Keratinocyte (primary cell): Measurements from ENCODE around the gene ATP8A2. TPM values are rescaled to one million over a fixed set of nuclear protein-coding genes. Genes with fewer than 3 reads are reported as not detected.
"Not testable (repeated sequence)": the region's sequence is repeated elsewhere in the genome, so short reads cannot be mapped to it uniquely, and the experiment has no call there.

Experiments
- DNase-seq: peaks from one replicate; pipeline ENCODE4 v3.0.0-alpha.2; 2011; ENCODE audit warnings: low read depth, missing footprints, low spot score
- FAIRE-seq: peaks from 2 replicates; lab custom pipeline; 2011; peaks lifted over from hg19 to GRCh38; lab: Jason Lieb, UNC
- H2AFZ ChIP-seq: 2 replicates; pipeline ENCODE4 v1.6.0; 2012; ENCODE audit warnings: low read length, control low read depth, inconsistent platforms; ENCODE audit not compliant: control insufficient read depth
- H3K27ac ChIP-seq: 2 replicates; pipeline ENCODE4 v1.5.1; 2011; ENCODE audit warnings: low read length; ENCODE audit not compliant: control insufficient read depth, insufficient read depth
- H3K27me3 ChIP-seq: 3 replicates; pipeline ENCODE4 v1.6.0; 2011; ENCODE audit warnings: low read length; ENCODE audit not compliant: control insufficient read depth, insufficient read depth; ENCODE audit errors: extremely low read depth
- H3K36me3 ChIP-seq, 2 experiments: 2 replicates in 1 of 2; 3 replicates in 1 of 2; pipeline ENCODE4 v1.5.1; 2011; ENCODE audit warnings: low read length in 2 of 2, mild to moderate bottlenecking in 1 of 2; ENCODE audit not compliant: control insufficient read depth in 2 of 2, insufficient read depth in 2 of 2; ENCODE audit errors: extremely low read depth in 1 of 2
- H3K4me1 ChIP-seq: 3 replicates; pipeline ENCODE4 v1.5.1; 2011; ENCODE audit warnings: low read length; ENCODE audit not compliant: control insufficient read depth, insufficient read depth; ENCODE audit errors: extremely low read depth
- H3K4me2 ChIP-seq: 3 replicates; pipeline ENCODE4 v1.6.0; 2011; ENCODE audit warnings: low read depth, low read length; ENCODE audit not compliant: control insufficient read depth, insufficient read depth; ENCODE audit errors: extremely low read depth
- H3K4me3 ChIP-seq, 3 experiments: fragments of 200-600 bp in 1 of 3; sonication (generic) in 1 of 3; 2 replicates in 2 of 3; 3 replicates in 1 of 3; pipeline ENCODE4 v1.5.1; 2011 to 2016; ENCODE audit warnings: low read length in 3 of 3, mild to moderate bottlenecking in 3 of 3, control low read depth in 2 of 3, inconsistent platforms in 1 of 3, low read depth in 1 of 3, mixed read lengths in 1 of 3, mixed run types in 1 of 3, moderate library complexity in 1 of 3; ENCODE audit not compliant: control insufficient read depth in 2 of 3, insufficient read depth in 2 of 3; ENCODE audit errors: extremely low read depth in 1 of 3
- H3K79me2 ChIP-seq: 2 replicates; pipeline ENCODE4 v1.6.0; 2012; ENCODE audit warnings: low read length; ENCODE audit not compliant: control insufficient read depth, insufficient read depth
- H3K9ac ChIP-seq: 3 replicates; pipeline ENCODE4 v1.6.0; 2011; ENCODE audit warnings: low read length; ENCODE audit not compliant: control insufficient read depth, insufficient read depth; ENCODE audit errors: extremely low read depth
- H3K9me1 ChIP-seq: 3 replicates; pipeline ENCODE4 v1.6.0; 2011; ENCODE audit warnings: low read length; ENCODE audit not compliant: control insufficient read depth, insufficient read depth; ENCODE audit errors: extremely low read depth
- H3K9me3 ChIP-seq: 2 replicates; pipeline ENCODE4 v1.5.1; 2012; ENCODE audit warnings: low read depth, low read length; ENCODE audit not compliant: control insufficient read depth
- H4K20me1 ChIP-seq: 3 replicates; pipeline ENCODE4 v1.6.0; 2011; ENCODE audit warnings: low read length; ENCODE audit not compliant: control insufficient read depth, insufficient read depth; ENCODE audit errors: extremely low read depth
- CTCF ChIP-seq, 3 experiments: IDR thresholded peaks in 1 of 3; conservative IDR thresholded peaks in 1 of 3; optimal IDR thresholded peaks in 1 of 3; 2 replicates in 2 of 3; 3 replicates in 1 of 3; pipeline versions ENCODE3 to v1.5.1; 2011; ENCODE audit warnings: low read length in 3 of 3, mild to moderate bottlenecking in 3 of 3, moderate library complexity in 2 of 3, control low read depth in 1 of 3, inconsistent platforms in 1 of 3; ENCODE audit not compliant: insufficient read depth in 2 of 3; ENCODE audit errors: extremely low read depth in 1 of 3
- EZH2 ChIP-seq: IDR thresholded peaks from one replicate; pipeline ENCODE4 v1.6.1; 2012; ENCODE audit warnings: inconsistent platforms, mild to moderate bottlenecking, low read length, moderate library complexity
- dilution Hi-C: fragments of 300-500 bp; cut with MboI; formaldehyde crosslinking; loops from one replicate; pipeline ENCODE4 v1.7.0; 2020; ENCODE audit warnings: low sequenced_read_pairs; ENCODE audit not compliant: extremely low pct_ligation_motif_present
- polyA plus RNA-seq, 5 experiments: library from polyadenylated mRNA; depleted of rRNA in 3 of 5; stranded (reverse) in 3 of 5; stranded (forward) in 1 of 5; unstranded in 1 of 5; fragments of >200 nt; gene quantifications; 1 replicate in 1 of 5; 2 replicates in 3 of 5; 3 replicates in 1 of 5; pipeline versions ENCODE4 v1.2.1 to v1.2.3, GENCODE V29; 2011 to 2012; ENCODE audit warnings: missing spikeins in 2 of 5, low read depth in 1 of 5, low replicate concordance in 1 of 5

The ATP8A2 gene
- polyA plus RNA-seq, 1 donor (not counting 4 experiments of a cell fraction or from before 2014, with no cell fraction given), result 0.16 TPM

GRCh38 chr13:25951831-25952230, 580.1 kb downstream of the ATP8A2 start:
- no peak overlapping the region for H3K4me3 ChIP-seq
- no peaks in the 10 kb centered on the region for H3K4me1 ChIP-seq
- H3K4me2 ChIP-seq, result no peak overlapping the region
- H3K27ac ChIP-seq, result no peak overlapping the region
- H3K27me3 ChIP-seq, result no peaks in the 10 kb centered on the region
- H4K20me1 ChIP-seq, result no peaks in the 10 kb centered on the region
- no peaks in the 10 kb centered on the region for H3K9me1 ChIP-seq
- no peaks in the 10 kb centered on the region for H3K79me2 ChIP-seq
- DNase-seq (no peak), FAIRE-seq (no peak)
- TF ChIP-seq EZH2 (no peak), CTCF (optimal IDR thresholded peaks at IDR 0.05 in 1 of 3, IDR thresholded peaks at IDR 0.05 in 1 of 3, conservative IDR thresholded peaks at IDR 0.05 in 1 of 3; ENCODE audit: extremely low read depth in 1 of 3, insufficient read depth in 2 of 3, low read length in 3 of 3) (no peak)
- H3K9me3 ChIP-seq, result no peaks in the 10 kb centered on the region
- no peaks in the 10 kb centered on the region for H3K36me3 ChIP-seq
- H2AFZ ChIP-seq, result no peak overlapping the region
- dilution Hi-C loops, result no loop called here
- no peak overlapping the region for H3K9ac ChIP-seq

GRCh38 chr13:25954080-25954479, 582.3 kb downstream of the ATP8A2 start:
- H3K9ac ChIP-seq, H3K27ac ChIP-seq, FAIRE-seq, DNase-seq, dilution Hi-C loops, H3K4me3 ChIP-seq, H3K27me3 ChIP-seq, H3K36me3 ChIP-seq, H3K9me1 ChIP-seq, H3K9me3 ChIP-seq, H3K79me2 ChIP-seq, H3K4me2 ChIP-seq, H4K20me1 ChIP-seq, H2AFZ ChIP-seq, H3K4me1 ChIP-seq: not testable (repeated sequence)

GRCh38 chr13:25954943-25955342, 583.2 kb downstream of the ATP8A2 start:
- DNase-seq, H3K9me3 ChIP-seq, H4K20me1 ChIP-seq, H3K4me2 ChIP-seq, H3K27ac ChIP-seq, H3K27me3 ChIP-seq, H2AFZ ChIP-seq, H3K9ac ChIP-seq, FAIRE-seq, dilution Hi-C loops, H3K4me1 ChIP-seq, H3K36me3 ChIP-seq, H3K79me2 ChIP-seq, H3K9me1 ChIP-seq, H3K4me3 ChIP-seq: not testable (repeated sequence)
